Panc1 (cell line): ENCODE data around the gene TMTC1.

Experiments used
- POLR2AphosphoS5 ChIP-seq: IDR thresholded peaks from 2 replicates; pipeline ENCODE4 v1.6.1; 2012; ENCODE audit warnings: mild to moderate bottlenecking, low read depth, low read length, moderate library complexity
- TF ChIP-seq, protein P1 (sequence below): fragments of 450-650 bp; IDR thresholded peaks from 2 replicates; pipeline ENCODE4 v1.5.1; 2017; ENCODE audit warnings: mild to moderate bottlenecking

GRCh38 chr12:29831173-29831572 is 47.4 kb upstream of the TMTC1 start:
- TF ChIP-seq POLR2AphosphoS5: no peak
- TF ChIP-seq, protein P1, sequence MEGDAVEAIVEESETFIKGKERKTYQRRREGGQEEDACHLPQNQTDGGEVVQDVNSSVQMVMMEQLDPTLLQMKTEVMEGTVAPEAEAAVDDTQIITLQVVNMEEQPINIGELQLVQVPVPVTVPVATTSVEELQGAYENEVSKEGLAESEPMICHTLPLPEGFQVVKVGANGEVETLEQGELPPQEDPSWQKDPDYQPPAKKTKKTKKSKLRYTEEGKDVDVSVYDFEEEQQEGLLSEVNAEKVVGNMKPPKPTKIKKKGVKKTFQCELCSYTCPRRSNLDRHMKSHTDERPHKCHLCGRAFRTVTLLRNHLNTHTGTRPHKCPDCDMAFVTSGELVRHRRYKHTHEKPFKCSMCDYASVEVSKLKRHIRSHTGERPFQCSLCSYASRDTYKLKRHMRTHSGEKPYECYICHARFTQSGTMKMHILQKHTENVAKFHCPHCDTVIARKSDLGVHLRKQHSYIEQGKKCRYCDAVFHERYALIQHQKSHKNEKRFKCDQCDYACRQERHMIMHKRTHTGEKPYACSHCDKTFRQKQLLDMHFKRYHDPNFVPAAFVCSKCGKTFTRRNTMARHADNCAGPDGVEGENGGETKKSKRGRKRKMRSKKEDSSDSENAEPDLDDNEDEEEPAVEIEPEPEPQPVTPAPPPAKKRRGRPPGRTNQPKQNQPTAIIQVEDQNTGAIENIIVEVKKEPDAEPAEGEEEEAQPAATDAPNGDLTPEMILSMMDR: no peak
